ENCODE measurements around the gene MRTFA.

DNA sequence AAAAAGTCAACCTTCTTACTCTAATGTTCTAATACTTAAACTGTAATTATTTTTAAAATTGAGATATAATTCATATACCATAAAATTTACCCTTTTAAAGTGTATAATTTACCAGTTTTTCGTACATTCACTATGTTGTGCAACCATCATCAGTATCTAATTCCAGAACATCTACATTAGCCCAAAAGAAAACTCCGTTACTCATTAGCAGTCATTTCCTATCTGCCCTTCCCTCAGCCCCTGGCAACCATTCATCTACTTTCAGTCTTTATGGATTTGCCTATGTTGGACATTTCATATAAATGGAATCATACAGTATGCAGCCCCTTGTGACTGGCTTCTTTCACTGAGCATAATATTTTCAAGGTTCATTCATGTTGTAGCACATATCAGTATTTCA lies 243.9 kb downstream of the MRTFA start:
- no peak for TF ChIP-seq POLR2AphosphoS5 (IDR thresholded peaks at IDR 0.05)
- TF ChIP-seq, protein P1, sequence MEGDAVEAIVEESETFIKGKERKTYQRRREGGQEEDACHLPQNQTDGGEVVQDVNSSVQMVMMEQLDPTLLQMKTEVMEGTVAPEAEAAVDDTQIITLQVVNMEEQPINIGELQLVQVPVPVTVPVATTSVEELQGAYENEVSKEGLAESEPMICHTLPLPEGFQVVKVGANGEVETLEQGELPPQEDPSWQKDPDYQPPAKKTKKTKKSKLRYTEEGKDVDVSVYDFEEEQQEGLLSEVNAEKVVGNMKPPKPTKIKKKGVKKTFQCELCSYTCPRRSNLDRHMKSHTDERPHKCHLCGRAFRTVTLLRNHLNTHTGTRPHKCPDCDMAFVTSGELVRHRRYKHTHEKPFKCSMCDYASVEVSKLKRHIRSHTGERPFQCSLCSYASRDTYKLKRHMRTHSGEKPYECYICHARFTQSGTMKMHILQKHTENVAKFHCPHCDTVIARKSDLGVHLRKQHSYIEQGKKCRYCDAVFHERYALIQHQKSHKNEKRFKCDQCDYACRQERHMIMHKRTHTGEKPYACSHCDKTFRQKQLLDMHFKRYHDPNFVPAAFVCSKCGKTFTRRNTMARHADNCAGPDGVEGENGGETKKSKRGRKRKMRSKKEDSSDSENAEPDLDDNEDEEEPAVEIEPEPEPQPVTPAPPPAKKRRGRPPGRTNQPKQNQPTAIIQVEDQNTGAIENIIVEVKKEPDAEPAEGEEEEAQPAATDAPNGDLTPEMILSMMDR (IDR thresholded peaks at IDR 0.05), result no peak
- TF ChIP-seq POLR2A (IDR thresholded peaks at IDR 0.05), result no peak
- TF ChIP-seq EP300 (IDR thresholded peaks at IDR 0.05), result no peak
